Mammary epithelial cell (primary cell): ENCODE results near the gene G6PC3.

Experiments
- CTCF ChIP-seq, 2 donors: IDR thresholded peaks in 1 of 2; conservative IDR thresholded peaks in 1 of 2; 2 replicates each; pipeline ENCODE4 v1.5.1; 2011 to 2012; ENCODE audit warnings: inconsistent platforms in 2 of 2, low read length in 2 of 2, mild to moderate bottlenecking in 2 of 2, control low read depth in 1 of 2, low read depth in 1 of 2; ENCODE audit not compliant: insufficient read depth in 1 of 2; ENCODE audit errors: extremely low read depth in 1 of 2
- EZH2 ChIP-seq: IDR thresholded peaks from 2 replicates; pipeline ENCODE4 v1.6.1; 2012; ENCODE audit warnings: low read length, inconsistent platforms, borderline replicate concordance

DNA sequence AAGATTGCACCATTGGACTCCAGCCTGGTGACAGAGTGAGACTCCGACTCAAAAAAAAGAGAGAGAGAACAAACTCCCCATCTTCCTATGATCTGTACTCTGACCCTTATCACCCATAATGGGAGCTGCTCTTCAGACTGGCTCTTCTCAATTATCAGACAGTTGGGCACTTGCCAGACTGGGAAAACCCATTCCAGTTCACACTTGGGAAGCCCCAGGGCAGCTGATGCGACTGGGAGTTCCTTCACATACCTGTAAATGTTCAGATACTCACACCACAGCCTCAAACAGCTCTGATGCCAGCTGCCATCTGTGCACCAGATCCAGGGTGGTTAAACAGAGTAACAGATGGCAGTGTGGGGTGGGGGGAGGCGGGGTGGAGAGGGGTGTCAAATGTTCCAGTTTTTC is 31.9 kb upstream of the G6PC3 start:
- TF ChIP-seq CTCF (conservative IDR thresholded peaks at IDR 0.05 in 1 of 2, IDR thresholded peaks at IDR 0.05 in 1 of 2; ENCODE audit: extremely low read depth in 1 of 2, insufficient read depth in 1 of 2, low read depth in 1 of 2, low read length in 2 of 2) (no peak), EZH2 (no peak)
